Testis (tissue), 2 donors: ENCODE results near the gene ZBTB17.
"Not testable (repeated sequence)": the region's sequence is repeated elsewhere in the genome, so short reads cannot be mapped to it uniquely, and the experiment has no call there.

Source experiments
- CTCF ChIP-seq, 3 experiments: fragments of 450-650 bp in 2 of 3; fragments of 200-600 bp in 1 of 3; sonication (generic) in 1 of 3; IDR thresholded peaks; one replicate each; pipeline ENCODE4 v1.5.1; 2016 to 2019; ENCODE audit warnings: antibody characterized with exemption in 3 of 3, mild to moderate bottlenecking in 2 of 3, moderate library complexity in 1 of 3
- POLR2A ChIP-seq: fragments of 450-650 bp; IDR thresholded peaks from one replicate; pipeline ENCODE4 v1.6.1; 2017; ENCODE audit warnings: antibody characterized with exemption, mild to moderate bottlenecking, moderate library complexity

GRCh38 chr1:16020878-16021277, 45.0 kb upstream of the ZBTB17 start:
- TF ChIP-seq CTCF (IDR thresholded peaks at IDR 0.05); POLR2A: not testable (repeated sequence)
